Type B pancreatic cell (in vitro differentiated cells): ENCODE measurements around the gene ARID3B. TPM values are rescaled to one million over a fixed set of nuclear protein-coding genes. Genes with fewer than 3 reads are reported as not detected.

Experiments used
- DNase-seq: peaks from one replicate; pipeline ENCODE4 v3.0.0; 2021; ENCODE audit warnings: mixed read lengths; ENCODE audit not compliant: unreplicated experiment; ENCODE audit errors: extremely low spot score
- H3K27ac Mint-ChIP-seq: 2 replicates; pipeline ENCODE4 v1.8.0; 2021; ENCODE audit warnings: mild to moderate bottlenecking, mixed read lengths
- H3K27me3 Mint-ChIP-seq: 2 replicates; pipeline ENCODE4 v1.8.0; 2021; ENCODE audit warnings: mixed read lengths
- H3K36me3 Mint-ChIP-seq: 2 replicates; pipeline ENCODE4 v1.8.0; 2021; ENCODE audit warnings: mixed read lengths
- H3K4me1 Mint-ChIP-seq: one replicate; pipeline ENCODE4 v1.8.0; 2021; ENCODE audit warnings: mixed read lengths; ENCODE audit not compliant: unreplicated experiment
- H3K4me3 Mint-ChIP-seq: 2 replicates; pipeline ENCODE4 v1.8.0; 2021; ENCODE audit warnings: mild to moderate bottlenecking, mixed read lengths
- H3K9me3 Mint-ChIP-seq: 2 replicates; pipeline ENCODE4 v1.8.0; 2021; ENCODE audit warnings: mixed read lengths
- long read RNA-seq: library from polyadenylated mRNA; unstranded; transcript quantifications from one replicate; pipeline ENCODE4 v2.0.0, GENCODE V29; 2020
- total RNA-seq: library from RNA; stranded (reverse); gene quantifications from 2 replicates; pipeline ENCODE4 v1.2.1, GENCODE V29; 2021; ENCODE audit warnings: low replicate concordance
- TF ChIP-seq, protein P1 (sequence below): fragments of 200-600 bp; sonication (generic); conservative IDR thresholded peaks from 2 replicates; pipeline ENCODE4 v1.5.0; 2021; ENCODE audit warnings: antibody characterized with exemption, mild to moderate bottlenecking

Gene ARID3B, protein sequence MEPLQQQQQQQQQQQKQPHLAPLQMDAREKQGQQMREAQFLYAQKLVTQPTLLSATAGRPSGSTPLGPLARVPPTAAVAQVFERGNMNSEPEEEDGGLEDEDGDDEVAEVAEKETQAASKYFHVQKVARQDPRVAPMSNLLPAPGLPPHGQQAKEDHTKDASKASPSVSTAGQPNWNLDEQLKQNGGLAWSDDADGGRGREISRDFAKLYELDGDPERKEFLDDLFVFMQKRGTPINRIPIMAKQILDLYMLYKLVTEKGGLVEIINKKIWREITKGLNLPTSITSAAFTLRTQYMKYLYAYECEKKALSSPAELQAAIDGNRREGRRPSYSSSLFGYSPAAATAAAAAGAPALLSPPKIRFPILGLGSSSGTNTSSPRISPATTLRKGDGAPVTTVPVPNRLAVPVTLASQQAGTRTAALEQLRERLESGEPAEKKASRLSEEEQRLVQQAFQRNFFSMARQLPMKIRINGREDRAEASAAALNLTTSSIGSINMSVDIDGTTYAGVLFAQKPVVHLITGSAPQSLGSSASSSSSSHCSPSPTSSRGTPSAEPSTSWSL
- total RNA-seq, result 25.8 and 28.8 TPM in 2 replicates
- long read RNA-seq, partial matches to known transcripts, result 0 of 6 reads
- long read RNA-seq, other reads (novel, unspliced or antisense), result 6 of 6 reads

DNA sequence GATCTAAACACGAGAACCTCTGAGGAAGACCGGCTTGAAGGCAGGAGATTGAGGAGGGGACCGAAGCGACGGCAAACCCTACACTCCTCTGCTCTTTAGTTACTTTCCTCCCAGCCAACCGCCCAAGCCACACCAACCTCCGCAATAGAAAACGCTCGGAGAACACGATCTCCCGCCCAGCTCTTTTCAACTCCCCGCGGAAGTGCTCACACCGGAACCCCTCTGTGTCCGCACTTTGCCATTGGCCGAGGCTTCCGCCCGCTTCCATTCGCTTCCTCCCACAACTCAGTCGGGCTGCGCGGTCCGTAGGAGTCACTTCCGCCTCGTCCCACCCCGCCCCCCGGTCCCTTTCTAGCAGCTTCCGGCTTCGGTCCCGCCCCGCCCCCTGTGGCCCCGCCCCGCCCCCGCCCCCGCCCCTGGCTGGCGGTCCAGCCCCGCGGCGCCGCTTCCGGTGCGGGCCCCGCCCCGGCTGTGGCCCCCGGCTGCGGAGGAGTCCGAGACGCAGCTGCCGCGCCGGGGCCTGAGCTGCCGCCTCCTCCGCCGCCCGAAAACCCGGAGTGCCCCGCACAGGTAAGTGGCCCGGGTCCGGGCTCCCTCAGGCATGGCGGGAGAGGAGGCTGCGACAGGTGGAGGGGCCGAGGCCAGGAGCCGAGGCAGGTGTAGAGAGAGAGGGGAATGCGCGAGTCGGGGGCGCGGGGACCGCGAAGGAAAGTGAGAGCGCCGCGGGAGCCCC is at the start of gene ARID3B:
Gene ARID3B (plus strand): TSS at position 460 of the 733 bp plus-strand sequence. CDS start 2,717 bp downstream, outside the sequence.
- Mint-ChIP-seq H3K4me1 (peaks cover 38% of the 10 kb centered on the region), H3K4me3 (peak within 1 kb of the TSS; percentile 96), H3K27me3 (peaks cover 8% of the 10 kb centered on the region), H3K9me3 (no peaks in the 10 kb centered on the region), H3K27ac (peak within 1 kb of the TSS; percentile 96), H3K36me3 (peaks cover 5% of the 10 kb centered on the region)
- TF ChIP-seq, protein P1, sequence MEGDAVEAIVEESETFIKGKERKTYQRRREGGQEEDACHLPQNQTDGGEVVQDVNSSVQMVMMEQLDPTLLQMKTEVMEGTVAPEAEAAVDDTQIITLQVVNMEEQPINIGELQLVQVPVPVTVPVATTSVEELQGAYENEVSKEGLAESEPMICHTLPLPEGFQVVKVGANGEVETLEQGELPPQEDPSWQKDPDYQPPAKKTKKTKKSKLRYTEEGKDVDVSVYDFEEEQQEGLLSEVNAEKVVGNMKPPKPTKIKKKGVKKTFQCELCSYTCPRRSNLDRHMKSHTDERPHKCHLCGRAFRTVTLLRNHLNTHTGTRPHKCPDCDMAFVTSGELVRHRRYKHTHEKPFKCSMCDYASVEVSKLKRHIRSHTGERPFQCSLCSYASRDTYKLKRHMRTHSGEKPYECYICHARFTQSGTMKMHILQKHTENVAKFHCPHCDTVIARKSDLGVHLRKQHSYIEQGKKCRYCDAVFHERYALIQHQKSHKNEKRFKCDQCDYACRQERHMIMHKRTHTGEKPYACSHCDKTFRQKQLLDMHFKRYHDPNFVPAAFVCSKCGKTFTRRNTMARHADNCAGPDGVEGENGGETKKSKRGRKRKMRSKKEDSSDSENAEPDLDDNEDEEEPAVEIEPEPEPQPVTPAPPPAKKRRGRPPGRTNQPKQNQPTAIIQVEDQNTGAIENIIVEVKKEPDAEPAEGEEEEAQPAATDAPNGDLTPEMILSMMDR, result no peak
- peak; percentile 95 for DNase-seq

DNA sequence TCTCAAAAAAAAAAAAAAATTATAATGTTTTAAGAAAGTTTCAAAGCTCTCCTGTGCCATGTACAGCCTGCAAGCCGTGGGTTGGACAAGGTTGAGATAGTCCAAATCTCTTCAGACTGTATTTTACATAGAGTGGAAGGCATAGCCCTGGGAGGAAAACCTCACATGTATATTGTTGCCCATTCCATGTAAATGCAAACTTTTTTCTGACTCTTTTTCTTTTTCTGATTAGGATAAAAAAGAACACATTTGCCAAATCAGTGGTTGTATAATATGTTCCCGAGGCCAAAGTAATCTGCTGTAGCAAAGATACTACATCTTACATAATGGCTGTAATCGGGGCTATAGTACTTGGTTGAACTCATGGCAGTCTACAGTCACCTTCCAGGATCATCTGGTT is 44.4 kb upstream of the ARID3B start:
- Mint-ChIP-seq H3K27ac (no peak overlapping the region), H3K4me3 (no peak overlapping the region), H3K4me1 (no peaks in the 10 kb centered on the region), H3K27me3 (no peaks in the 10 kb centered on the region), H3K9me3 (no peaks in the 10 kb centered on the region), H3K36me3 (peaks cover 3% of the 10 kb centered on the region)
- no peak for DNase-seq
- TF ChIP-seq, protein P1, result no peak

DNA sequence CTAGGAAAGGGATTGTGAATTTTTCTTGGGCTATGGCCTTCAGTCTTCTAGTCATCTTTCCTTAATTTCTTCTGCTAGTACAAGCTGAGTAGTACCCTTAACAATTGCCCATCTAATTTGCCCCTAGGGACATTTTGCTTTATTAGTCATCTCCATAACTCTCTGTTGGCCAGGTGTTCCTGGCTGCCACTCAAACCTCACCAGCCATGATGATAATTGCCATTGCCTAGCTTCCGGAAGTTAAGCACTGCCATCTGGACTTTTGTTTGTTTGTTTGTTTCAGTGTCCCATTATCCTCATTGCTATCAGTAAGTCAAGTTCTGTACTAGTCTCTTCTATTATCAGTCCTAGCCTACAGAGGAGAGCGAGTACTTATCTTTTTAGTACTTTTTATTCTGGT is 43.4 kb upstream of the ARID3B start:
- DNase-seq, result no peak
- Mint-ChIP-seq H3K36me3 (peaks cover 2% of the 10 kb centered on the region), H3K27me3 (no peaks in the 10 kb centered on the region), H3K9me3 (no peaks in the 10 kb centered on the region), H3K4me3 (no peak overlapping the region), H3K4me1 (no peaks in the 10 kb centered on the region), H3K27ac (no peak overlapping the region)
- TF ChIP-seq, protein P1, result no peak

DNA sequence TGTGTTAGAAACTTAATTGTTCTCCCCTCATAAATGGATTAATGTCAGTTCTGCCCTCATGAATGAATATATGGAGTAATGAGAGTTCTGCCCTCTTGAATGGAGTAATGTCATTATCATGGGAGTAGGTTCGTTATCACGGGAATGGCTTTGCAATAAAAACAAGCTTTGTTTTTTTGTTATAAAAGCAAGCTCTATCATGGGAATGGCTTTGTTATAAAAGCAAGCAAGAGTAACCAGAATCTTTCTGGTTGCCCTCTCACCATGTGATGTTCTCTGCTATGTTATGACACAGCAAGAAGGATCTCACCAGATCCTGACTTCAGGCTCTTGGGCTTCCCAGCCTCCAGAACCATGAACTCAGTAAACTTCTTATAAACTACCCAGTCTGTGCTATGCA is 41.7 kb upstream of the ARID3B start:
- no peaks in the 10 kb centered on the region for H3K9me3 Mint-ChIP-seq
- no peaks in the 10 kb centered on the region for H3K4me1 Mint-ChIP-seq
- TF ChIP-seq, protein P1, result no peak
- DNase-seq, result no peak
- no peak overlapping the region for H3K27ac Mint-ChIP-seq
- no peak overlapping the region for H3K4me3 Mint-ChIP-seq
- peaks cover 8% of the 10 kb centered on the region for H3K36me3 Mint-ChIP-seq
- no peaks in the 10 kb centered on the region for H3K27me3 Mint-ChIP-seq

DNA sequence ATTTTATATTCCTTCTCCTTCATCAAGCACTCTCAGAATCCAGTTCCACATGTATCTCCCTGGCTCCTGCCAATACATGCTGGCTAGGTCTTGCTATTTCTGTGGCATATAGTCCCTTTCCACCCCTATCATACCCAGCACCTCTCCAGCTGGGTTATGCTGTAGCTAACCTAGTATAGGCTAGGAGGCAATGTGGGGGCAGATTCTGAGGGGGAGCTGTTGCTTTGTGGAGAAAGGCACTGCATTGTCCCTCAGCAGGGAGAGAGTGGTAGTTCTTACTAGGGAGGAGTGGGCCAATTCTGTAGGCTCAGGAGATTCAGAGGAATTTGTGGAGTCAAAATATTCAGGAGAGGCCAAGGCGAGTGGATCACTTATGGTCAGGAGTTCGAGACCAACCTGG is 40.6 kb upstream of the ARID3B start:
- no peak overlapping the region for H3K27ac Mint-ChIP-seq
- no peaks in the 10 kb centered on the region for H3K9me3 Mint-ChIP-seq
- H3K4me1 Mint-ChIP-seq, result no peaks in the 10 kb centered on the region
- no peak for DNase-seq
- peaks cover 8% of the 10 kb centered on the region for H3K36me3 Mint-ChIP-seq
- no peak overlapping the region for H3K4me3 Mint-ChIP-seq
- TF ChIP-seq, protein P1, result no peak
- H3K27me3 Mint-ChIP-seq, result no peaks in the 10 kb centered on the region
